Measurements from ENCODE around the gene NRG2.

Gene NRG2

DNA sequence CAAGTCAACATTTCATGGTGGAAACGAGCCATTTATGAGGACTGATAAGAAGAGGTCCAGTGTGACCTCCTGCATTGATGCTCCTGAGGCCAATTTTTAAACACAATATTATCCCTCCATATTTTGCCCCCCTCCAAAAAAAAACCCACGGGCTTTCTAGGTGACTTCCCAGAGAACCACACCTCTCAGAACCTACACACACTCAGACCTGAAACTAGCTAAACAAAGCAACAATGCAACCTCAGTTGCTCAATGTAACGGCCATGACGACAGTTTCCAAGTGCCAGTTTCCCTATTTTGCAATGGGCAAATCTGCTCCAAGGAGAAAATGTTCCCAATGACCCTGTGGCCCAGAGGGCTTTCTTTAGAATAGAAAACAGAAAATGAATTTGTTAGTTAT, 3.5 kb downstream of the NRG2 start:
- DNase-seq (ENCODE audit: low read depth), result no peak
- in situ Hi-C loops (cut with HindIII; ENCODE audit: low sequenced_read_pairs), result no loop called here
- TF ChIP-seq, protein P1, sequence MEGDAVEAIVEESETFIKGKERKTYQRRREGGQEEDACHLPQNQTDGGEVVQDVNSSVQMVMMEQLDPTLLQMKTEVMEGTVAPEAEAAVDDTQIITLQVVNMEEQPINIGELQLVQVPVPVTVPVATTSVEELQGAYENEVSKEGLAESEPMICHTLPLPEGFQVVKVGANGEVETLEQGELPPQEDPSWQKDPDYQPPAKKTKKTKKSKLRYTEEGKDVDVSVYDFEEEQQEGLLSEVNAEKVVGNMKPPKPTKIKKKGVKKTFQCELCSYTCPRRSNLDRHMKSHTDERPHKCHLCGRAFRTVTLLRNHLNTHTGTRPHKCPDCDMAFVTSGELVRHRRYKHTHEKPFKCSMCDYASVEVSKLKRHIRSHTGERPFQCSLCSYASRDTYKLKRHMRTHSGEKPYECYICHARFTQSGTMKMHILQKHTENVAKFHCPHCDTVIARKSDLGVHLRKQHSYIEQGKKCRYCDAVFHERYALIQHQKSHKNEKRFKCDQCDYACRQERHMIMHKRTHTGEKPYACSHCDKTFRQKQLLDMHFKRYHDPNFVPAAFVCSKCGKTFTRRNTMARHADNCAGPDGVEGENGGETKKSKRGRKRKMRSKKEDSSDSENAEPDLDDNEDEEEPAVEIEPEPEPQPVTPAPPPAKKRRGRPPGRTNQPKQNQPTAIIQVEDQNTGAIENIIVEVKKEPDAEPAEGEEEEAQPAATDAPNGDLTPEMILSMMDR (IDR thresholded peaks at IDR 0.05; ENCODE audit: low read depth, low read length, missing control alignments), result no peak
- H3K4me3 ChIP-seq (ENCODE audit: low read depth, low read length), result no peak overlapping the region

DNA sequence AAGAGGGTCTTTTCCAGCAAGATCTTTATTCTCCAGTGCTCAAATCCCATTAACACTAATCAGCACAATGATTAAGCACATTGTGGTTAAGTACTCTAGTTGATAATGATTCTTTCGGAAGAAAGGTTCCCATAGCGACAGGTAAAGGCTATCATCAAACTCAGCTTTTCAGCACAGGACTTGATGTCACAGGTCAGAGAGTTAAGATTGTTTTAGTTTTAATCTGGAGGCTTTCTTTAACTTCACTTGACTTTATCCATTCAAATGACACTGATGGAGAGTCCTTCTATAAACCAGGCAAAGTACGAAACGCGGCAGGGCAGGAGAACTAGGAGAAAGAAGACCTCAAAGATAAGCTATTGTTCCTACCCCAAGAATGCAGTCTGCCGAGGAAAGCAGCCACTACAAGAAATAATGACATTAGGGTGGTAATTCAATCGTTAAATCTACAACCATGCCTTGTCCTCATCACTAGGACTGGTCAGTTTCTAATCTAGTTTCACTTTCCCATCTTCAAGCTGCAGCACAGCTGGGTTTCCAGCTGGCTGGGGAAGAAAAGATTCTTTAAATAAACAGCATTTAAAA, 4.6 kb downstream of the NRG2 start:
- in situ Hi-C loops (cut with HindIII; ENCODE audit: low sequenced_read_pairs), result no loop called here
- H3K4me3 ChIP-seq (ENCODE audit: low read depth, low read length), result peak overlapping the region; percentile 29

GRCh38 chr5:140037012-140037411, 6.1 kb downstream of the NRG2 start:
- DNase-seq (ENCODE audit: low read depth), result no peak
- in situ Hi-C loops (cut with HindIII; ENCODE audit: low sequenced_read_pairs), result no loop called here
- TF ChIP-seq, protein P1 (IDR thresholded peaks at IDR 0.05; ENCODE audit: low read depth, low read length, missing control alignments), result no peak

More for the DNA sequence above, 4.6 kb downstream of the NRG2 start:
- TF ChIP-seq, protein P1 (IDR thresholded peaks at IDR 0.05; ENCODE audit: low read depth, low read length, missing control alignments), result no peak
- DNase-seq (ENCODE audit: low read depth), result peak; percentile 23

DNA sequence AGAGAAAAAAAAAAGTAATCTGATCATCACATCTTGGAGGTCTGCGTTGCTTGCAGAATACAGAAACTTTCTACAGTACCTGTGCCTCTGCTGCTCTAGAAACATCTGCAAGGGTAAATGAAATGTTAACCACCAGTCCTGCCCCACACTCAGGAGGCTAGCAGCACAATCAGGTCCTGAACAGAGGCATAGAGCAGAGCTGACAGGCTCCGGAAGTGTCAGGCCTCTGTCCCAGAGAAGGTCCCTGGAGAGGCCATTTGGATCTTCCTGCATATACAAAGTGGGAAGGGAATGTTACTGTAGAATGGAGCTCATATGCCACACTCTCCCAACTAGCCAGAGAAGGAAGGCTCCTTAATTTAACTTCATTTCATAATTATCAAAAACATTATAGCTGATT, 7.2 kb downstream of the NRG2 start:
- in situ Hi-C loops (cut with HindIII; ENCODE audit: low sequenced_read_pairs), result no loop called here
- no peak for DNase-seq (ENCODE audit: low read depth)
- TF ChIP-seq, protein P1 (IDR thresholded peaks at IDR 0.05; ENCODE audit: low read depth, low read length, missing control alignments), result no peak
- H3K4me3 ChIP-seq (ENCODE audit: low read depth, low read length), result no peak overlapping the region

More at GRCh38 chr5:140037012-140037411, 6.1 kb downstream of the NRG2 start:
- no peak overlapping the region for H3K4me3 ChIP-seq (ENCODE audit: low read depth, low read length)

DNA sequence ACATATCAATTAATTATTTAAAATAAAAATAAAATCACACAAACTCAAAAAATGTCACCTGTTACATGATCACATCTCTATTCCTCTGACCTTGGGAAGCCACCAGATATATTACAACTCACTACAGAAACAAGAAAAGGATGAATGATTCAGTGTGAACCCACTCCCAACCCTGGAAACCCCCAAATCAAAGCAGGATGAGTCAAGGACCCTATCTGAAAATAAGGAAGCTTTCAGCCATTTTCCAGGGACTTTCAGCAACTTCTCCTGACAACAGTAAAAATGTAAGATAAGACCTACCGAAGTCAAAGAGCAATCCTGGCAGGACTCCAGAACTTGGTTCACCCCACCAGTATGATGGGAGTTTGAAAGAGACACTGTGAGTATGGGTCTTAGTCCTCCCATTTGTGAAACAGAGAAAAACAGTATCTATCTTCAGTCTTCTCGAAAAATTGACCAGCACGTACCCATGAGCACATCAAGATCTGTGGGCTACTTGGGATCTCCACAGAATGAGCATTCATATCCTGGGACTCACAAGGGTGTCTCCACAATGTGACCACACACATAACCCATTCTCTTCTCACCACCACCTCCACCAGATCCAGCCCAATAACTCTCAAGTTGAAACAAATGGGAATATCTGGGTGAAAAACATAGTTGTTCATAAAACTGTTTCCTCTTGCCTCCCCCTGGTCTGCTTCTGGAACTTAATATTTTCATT, 9.9 kb downstream of the NRG2 start:
- TF ChIP-seq, protein P1 (IDR thresholded peaks at IDR 0.05; ENCODE audit: low read depth, low read length, missing control alignments), result no peak
- in situ Hi-C loops (cut with HindIII; ENCODE audit: low sequenced_read_pairs), result no loop called here
- H3K4me3 ChIP-seq (ENCODE audit: low read depth, low read length), result no peak overlapping the region
- no peak for DNase-seq (ENCODE audit: low read depth)

GRCh38 chr5:140032296-140032695, 10.8 kb downstream of the NRG2 start:
- H3K4me3 ChIP-seq (ENCODE audit: low read depth, low read length), result no peak overlapping the region
- TF ChIP-seq, protein P1 (IDR thresholded peaks at IDR 0.05; ENCODE audit: low read depth, low read length, missing control alignments), result no peak
- DNase-seq (ENCODE audit: low read depth), result no peak
- in situ Hi-C loops (cut with HindIII; ENCODE audit: low sequenced_read_pairs), result no loop called here
